Iris pigment epithelial cell (primary cell): ENCODE measurements around the gene GRAMD2A.
A peak's percentile ranks its signal among the peaks of the same experiment; 100 is the strongest.

Experiments
- DNase-seq: peaks from one replicate; pipeline ENCODE4 v3.0.0-alpha.2; 2011; ENCODE audit warnings: low read depth

GRAMD2A gene

DNA sequence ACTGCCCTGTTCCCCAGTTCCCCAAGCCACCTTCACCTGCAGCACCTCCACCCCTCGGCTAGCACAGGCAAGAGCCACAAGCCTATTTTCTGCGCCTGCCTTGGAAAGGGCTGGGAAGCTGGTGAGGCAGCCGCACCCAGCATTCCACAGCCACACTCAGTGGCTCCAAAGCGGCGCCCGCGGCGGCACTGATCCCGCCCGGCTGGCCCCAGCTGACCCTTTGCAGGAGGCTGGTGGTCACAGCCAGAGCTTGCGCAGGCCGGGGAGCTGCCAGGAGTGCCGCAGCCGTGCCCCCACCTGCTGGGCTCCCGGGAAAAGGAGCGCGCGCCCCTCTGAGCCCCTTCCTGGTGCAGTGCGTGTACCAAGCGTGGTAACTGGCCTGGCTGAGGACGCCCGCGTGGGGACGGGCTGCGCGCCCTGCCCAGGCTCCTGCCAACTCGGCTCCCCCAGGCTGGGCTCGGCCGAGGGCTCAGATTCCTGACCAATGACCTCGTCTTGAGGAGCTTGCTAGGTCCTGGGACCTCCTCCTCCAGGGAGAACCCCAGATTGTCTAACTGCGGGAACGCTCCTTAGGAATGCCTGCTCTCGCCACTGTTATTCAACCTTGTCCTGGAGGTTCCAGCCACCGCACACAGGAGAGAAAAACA lies 13.3 kb downstream of the GRAMD2A start:
- DNase-seq: peak; percentile 39

DNA sequence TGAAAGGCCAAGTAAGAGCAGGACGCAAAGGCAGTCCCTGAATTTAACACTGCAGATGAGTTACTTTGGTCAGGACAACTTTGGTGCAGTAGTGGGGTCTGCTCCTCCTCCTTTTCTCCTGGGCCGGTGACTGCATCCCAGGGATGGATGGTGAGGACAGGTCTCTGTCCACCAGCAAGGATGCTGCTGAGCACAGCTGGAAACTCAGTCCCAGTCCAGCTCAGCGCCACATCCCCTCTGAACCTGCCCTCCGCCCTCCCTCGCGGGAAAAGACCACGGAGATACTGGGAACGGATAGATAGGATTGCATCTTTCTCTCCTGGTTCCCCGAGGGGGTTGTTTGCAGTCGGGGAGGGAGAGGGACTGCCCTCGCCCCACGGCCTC lies 13.8 kb downstream of the GRAMD2A start:
- no peak for DNase-seq

DNA sequence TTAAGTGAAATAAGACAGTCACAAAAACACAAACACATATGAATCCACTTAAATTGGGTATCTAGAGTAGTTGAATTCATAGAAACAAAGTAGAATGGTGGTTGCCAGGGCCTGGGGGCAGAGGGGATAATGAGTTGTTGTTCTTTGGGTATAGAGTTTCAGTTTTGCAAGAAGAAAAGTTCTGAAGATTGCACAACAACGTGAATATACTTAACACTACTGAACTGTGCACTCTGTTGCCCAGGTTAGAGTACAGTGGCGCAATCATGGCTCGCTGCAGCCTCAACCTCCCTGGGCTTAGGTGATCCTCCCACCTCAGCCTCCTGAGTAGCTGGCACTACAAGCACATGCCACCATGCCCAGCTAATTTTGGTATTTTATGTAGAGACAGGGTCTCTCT lies 14.9 kb downstream of the GRAMD2A start:
- peak; percentile 61 for DNase-seq

DNA sequence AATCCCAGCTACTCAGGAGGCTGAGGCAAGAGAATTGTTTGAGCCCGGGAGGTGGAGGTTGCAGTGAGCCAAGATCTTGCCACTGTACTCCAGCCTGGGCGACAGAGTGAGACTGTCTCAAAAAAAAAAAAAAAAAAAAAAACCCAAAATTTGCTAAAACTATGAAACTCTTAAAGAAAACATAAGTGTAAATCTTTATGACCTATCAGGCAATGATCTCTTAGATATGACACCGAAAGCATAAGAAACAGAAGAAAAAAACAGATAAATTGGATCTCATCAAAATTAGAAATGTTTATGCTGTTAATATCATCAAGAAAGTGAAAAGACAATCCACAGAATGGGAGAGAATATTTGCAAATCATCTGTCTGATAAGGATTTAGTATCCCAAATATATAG lies 15.3 kb downstream of the GRAMD2A start:
- no peak for DNase-seq

DNA sequence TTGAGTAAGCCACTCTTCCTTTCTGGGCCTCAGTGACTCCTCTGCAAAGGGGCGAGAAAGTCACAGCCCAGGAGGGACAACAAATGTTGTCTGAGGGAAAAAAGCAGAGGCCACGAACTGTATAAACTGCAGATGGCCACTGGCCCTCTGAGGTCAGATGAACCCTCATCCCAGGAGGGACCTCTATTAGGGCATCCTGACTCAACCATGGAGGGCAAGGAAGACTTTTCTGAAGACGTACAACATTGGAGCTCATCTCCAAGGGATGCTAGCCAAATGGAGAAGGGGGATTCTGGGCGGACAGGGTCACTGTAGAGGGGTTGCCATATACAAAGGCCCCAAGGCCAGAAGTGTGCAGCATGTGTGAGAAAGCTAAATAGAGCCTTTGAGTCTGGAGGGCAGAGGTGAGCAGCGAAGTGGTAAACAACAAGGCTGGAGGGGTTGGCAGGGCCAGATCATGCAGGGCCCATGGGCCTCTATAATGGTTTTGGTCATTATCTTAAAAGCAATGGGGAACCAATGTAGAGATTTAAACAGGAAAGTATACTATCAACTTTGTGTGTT lies 16.7 kb downstream of the GRAMD2A start:
- DNase-seq: no peak

DNA sequence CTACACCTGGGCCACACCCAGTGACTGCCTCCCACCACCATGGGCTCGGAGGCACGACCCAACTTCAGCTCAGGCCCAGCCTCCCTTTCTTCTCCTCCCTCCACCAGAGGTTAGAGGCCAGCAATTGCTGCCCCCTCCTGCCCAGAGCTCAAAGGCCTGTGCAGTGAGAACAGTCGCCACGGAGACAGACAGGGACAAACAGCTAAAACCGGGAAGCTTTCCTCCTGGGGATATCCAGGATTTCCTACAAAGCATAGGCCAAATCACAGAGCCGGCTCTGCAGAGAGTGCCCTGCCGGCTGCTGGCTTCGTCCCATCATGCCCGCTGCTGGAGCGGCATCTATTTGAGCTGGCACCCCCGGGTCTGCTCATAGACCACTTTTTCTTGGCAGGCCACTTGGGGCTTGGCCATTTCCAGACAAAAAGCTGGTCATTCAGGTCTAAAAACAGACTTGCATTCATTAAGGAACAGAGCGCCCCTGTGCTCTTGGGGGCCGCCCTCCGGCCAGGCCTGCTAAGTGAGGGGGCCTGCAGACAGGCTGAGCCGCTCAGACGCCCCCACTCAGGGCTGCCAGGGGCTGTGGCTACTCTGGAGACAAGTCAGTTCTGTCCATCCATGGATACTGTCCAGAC lies 17.5 kb downstream of the GRAMD2A start:
- DNase-seq: no peak

DNA sequence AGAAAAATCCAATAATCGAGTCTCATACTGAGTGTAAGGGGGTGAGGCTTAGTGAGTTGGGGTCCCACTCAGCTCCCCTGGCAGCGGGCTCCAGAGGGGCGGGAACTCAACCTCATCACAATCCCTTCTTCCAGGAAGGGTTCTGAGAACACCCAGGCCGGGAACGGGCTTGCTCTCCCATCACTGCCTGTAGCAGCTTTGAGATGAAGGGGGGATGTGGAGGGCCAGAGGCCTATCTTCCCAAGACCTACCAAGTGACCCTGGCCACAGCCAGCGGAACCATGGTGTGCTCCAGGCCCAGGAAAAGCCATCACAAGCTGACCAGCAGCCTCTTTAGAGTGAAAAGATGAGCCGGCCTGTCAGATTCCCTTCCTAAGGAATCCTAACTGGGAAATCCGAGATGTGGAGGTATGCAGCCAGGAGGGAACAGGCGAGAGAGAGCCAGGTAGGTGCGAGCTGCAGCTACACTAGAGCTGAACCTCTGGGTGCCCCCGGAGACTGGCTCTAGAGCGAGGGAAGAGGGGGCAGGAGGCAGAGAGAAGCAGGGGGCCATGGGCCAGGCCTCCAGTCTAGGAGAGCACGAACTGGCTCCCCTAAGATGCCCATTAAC lies 18.5 kb downstream of the GRAMD2A start:
- no peak for DNase-seq

DNA sequence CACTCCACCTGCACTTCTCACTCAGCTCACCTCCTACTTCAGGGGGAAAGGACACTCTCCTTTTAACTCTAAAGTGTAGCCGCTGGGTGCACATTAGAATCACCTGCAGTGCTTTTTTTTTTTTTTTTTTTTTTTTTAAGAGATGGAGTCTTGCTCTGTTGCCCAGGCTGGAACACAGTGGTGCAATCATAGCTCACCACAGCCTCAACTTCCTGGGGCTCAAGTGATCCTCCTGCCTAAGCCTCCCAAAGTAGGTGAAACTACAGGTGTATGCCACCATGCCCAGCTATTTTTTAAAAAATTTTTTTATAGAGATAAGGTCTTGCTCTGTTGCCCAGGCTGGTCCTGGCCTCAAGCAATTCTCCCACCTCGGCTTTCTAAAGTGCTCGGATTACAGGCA lies 20.8 kb downstream of the GRAMD2A start:
- no peak for DNase-seq

DNA sequence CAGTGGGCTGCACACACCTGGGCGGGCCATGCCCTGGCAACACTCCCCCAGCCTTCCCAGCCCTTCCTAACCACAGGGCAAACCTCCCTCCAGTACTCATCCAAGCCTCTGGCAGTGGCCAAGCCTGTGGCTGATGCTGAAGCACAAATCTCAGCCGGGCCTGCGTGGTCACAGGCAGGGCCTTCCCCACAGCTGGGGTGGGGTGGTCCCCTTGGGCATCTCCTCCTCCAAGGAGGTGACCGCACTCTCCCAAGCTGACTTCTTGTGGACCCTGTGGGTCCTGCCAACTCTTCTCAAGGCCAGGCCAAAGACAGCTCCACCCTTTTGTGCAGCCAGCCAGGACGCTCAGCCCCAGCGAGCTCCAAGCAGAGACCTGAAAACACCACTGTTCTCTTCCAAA lies 21.4 kb downstream of the GRAMD2A start:
- no peak for DNase-seq

DNA sequence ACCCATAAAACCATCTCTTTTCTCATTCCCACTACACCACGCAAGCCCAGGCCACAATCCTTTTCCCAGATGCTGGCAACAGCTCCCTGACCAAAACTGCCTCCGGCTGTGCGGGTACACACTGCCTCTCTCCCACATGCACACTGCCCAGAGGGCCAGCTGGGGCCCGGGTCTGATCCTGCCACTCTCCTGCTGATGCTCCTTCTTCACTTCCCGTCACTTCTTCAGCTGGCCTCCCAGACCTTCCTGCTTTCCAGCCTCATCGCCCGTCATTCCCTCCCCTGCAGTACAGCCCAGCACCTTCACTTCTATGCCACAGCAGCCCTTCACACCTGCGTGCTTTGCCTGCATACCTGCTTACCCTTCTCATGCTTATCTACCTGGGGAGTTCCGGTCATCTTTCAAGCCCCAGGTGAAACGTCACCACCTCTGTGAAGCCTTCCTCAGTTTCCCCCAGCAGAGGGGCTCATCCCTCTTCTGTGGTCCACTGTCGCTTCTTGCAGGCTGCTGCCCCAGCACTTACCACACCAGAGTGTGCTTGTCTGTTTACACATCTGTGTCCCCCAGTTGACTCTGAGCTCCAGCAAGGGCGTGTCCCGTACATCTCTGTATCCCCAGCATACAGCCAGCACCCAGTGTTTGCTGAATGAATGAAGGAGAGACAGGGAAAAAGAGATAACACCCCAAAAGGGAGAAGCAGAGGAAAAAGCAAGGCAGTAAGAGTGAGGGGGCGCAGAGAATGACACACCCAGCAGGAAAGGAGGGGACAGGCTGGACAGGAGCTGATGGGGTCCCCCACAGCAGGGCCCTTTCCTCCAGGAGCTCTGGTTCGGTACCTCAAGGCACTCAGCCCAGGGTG lies 22.2 kb downstream of the GRAMD2A start:
- no peak for DNase-seq

DNA sequence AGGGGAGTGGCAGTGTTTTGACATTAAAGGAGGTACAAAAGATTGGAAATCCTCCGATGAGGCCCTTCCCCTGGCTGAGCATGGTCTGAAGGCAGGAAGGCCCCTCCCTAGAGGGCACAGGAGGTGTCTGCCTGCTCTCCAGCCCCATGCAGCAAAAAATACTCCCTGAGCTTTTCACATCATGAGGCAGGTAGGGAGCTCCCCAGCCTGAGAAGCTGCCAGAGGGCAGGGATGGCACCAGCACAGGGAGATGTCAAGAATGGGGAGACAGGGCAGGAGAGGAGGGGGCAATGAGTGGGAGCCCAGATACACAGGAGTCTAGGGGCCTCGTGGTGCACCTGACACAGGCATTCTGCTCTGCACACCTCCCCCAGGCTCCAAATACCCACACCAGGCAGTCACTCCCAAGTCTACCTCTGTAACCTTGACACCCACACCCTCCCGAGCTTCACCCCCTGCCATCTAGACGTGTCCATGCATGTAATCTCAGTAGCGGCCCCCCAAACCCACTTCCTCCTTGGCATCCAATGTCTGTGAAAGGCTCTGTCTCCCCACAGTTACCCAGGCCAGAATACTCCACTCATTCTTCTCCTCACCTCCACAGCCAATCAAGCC lies 22.9 kb downstream of the GRAMD2A start:
- no peak for DNase-seq

DNA sequence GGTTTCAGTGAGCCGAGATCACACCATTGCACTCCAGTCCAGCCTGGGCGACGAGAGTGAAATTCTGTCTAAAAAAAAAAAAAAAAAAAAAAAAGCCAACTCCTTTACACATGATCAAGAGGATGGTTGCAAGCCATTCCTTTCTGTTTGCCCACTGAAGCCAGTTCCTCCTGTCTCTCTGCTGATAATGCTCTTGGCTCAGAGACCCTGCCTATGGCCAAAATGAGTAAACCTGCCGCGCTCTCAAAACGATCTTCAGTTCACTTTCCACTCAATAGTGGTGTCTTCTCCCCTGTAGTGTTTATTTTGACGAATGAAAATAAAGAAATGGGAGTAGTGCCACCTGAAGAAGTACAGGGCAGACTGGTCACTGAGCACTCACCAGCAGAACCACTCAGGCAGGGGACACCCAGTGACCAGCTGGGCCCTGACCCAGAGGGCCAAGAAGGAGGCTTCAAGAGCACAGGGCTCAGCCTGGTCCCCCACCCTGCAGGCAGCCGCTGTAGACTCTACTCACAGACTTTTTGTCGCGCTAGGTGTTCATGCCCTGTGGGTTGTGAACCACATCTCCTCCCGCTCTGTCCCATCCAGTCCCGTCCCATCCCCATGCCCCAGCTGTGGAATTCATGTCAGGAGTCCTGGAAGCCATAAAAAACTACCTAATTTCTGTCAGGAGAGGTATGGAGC lies 23.6 kb downstream of the GRAMD2A start:
- no peak for DNase-seq

DNA sequence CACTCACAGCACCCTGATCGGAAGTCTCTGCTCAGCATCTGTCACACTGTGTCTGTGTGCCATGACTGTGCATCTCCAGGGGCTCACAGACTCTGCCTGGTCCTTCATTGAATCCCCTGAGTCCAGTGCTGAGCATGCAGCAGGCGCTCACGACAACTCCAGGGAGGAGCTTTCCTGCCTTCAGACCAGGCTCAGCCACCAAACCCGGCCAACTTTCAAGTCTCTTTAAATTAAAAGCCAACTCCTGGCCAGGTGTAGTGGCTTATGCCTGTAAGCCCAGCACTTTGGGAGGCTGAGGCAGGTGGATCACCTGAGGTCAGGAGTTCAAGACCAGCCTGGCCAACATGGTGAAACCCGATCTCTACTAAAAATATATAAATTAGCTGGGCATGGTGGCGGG lies 24.2 kb downstream of the GRAMD2A start:
- no peak for DNase-seq

DNA sequence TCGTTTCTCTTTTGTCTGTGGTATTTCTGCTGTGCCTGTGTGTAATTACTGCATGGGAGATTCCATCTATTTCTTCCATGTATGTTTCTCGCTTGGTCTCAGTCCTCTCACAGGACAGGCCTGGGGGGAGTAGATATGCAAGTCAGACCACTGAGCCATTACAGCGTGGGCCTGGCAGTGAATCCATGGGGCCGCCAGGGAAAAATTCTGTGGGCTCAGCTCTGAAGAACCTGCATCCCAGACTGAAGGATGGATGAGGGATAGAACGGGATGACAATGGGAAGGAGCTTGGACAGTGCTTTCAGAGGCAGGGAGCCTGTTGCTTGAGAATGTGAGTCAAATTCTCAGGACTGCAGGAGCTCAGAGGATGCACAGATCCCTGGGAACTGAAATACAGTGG lies 24.8 kb downstream of the GRAMD2A start:
- DNase-seq: no peak

DNA sequence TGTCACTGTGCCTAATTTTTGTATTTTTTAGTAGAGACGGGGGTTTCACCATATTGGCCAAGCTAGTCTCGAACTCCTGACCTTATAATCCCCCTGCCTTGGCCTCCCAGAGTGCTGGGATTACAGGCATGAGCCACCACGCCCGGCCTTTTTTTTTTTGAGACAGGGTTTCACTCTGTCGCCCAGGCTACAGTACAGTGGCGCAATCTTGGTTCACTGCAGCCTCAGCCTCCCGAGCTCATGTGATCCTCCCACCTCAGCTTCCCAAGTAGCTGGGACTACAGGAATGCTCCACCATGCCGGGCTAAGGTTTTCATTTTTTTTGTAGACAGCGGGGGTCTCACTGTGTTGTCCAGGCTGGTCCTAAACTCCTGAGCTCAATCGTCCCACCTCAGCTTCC lies 25.6 kb downstream of the GRAMD2A start:
- peak; percentile 25 for DNase-seq

DNA sequence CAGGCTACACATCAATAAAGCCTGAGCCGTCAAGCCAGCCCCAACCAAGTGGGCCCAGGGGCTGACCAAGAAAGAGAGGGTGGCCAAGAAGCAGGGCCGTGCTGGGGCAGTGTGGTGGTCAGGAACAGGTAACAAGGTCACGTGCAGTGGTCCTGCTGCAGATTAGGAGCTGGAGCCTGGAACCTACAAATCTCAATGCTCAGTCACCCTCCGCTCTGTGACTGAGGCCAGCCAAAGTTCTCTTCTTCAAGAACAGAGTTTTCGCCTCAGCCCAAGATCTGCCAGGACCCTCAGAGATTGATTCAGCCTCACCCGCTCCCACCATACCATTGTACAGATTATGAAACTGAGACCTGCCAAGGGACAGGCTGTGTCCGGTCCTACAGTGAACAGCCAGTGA lies 26.9 kb downstream of the GRAMD2A start:
- DNase-seq: no peak

DNA sequence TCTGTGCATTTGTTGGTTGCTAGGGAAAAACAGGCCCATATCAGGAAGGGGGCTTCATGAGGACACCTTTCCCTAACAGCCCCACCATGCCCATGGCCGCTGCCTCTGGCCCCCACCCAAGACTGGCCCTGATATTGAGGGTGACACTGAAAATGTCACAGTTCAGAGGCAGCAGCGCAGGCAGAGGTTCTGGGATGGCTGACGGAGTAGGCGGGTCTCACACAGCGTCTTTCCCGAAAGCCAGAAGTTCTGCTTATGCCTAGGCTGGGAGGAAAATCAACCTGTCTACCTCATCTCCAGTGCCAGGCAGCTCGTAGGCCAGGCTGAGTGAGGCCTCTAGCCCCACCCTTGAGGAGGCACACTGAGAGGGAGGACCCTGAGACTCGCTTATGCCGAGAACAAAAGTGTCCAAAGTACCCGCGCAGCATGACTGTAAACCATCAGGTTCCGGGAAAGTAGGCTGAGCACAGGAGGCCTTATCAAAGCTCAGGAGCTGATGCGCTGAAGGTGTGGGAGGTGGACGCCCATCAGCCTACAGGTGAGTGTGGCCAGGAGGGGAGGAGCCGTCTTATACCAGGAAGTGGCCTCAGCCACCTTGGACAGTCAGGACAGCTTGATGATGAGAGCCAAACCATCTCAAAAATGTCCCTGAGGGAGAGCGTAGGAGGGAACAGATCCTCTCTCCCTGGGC lies 27.5 kb downstream of the GRAMD2A start:
- DNase-seq: no peak

DNA sequence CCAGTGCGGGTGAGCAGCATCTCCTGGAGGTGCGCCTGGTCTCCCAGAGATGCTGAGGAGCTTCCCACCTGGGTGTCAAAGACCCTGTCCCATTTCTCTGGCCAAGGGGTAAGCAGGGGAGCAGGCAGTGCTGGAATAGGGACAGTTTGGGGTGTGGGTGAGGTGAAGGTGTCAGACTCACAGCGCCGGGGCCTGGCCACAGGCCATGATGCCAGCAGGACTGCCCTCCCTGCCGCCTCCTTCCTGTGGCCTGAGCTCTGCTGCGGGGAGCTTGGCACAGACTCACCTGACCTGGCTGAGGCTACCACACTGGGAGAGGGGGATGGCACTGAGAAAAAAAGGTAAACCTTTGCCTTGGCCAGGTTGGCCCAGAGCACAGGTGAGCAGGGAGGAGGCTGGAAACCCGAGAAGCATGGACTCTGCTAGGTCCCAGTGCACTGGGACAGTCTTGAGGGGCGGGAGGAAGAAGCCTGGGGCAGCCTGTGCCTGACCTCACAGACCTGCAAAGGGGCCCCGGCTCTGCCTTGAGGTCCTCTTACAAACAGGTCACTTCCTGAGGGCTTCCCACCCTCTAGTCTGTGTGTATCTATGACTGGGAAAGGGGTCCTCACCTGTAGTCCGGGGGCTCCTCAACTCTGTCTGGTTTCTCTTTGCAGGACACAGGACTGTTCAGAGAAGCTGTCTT lies 28.2 kb downstream of the GRAMD2A start:
- DNase-seq: no peak

DNA sequence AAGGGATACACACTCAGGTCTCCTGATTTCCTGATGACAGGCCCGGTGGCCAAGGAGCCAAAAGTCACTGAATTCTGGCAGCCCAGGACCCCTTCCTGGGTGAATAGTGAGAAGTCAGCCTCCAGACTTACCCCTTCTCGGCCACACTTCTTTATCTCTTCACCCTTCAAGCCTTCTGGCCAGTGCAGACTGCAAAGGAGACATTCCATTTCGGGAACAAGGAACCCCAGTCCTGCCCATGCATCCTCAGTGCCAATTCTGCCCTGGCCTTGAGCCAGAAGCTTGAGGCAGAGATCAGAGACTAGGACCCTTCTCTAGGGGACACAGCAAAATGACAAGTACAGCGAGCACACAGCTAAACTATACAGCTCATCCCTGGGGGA lies 28.8 kb downstream of the GRAMD2A start:
- DNase-seq: no peak

DNA sequence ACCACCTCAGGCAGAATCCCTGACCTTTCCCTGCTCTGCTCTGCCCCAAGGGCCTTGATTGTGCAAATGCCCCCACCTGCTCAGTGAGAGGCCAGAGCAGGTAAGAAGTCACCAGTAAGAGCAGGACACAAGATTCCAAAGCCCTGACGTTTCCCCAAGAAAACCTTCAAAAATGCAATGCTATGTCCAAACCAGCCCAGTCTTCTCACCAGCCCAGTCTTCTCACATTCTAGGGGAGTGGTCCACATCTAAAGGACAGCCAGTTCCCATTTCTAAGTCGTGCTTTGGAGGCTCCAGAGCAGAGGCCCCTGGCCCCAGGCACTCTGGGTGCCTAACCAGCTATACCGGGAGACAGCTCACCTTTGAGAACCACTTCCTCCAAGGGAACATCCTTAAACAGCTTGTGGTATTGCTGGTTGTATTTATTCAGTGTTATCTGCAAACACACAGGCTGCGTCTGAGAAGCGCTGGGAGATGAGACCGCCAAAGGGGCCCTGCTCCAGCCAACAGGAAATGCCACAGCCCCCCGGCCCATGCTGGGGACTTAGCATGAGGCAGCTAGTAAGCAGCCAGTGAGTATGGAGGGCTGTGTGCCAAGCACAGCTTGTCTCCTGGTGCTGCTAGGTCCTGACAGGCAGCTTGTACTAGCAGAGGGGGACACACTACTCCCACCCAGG lies 29.3 kb downstream of the GRAMD2A start:
- DNase-seq: peak; percentile 64
